ENCODE data around the gene EPAS1.

GRCh38 chr2:46254474-46254873 is 42.7 kb upstream of the EPAS1 start:
- no peak for TF ChIP-seq CTCF (IDR thresholded peaks at IDR 0.05)
- TF ChIP-seq JUN (IDR thresholded peaks at IDR 0.05): no peak
- TF ChIP-seq USF2 (IDR thresholded peaks at IDR 0.05): no peak
- TF ChIP-seq SMC3 (IDR thresholded peaks at IDR 0.05): no peak
- TF ChIP-seq NPAS2 (CRISPR knock-in tag; IDR thresholded peaks at IDR 0.05; ENCODE audit: borderline replicate concordance): no peak
- no peak for TF ChIP-seq ZSCAN20 (CRISPR knock-in tag; IDR thresholded peaks at IDR 0.05)
